Neural progenitor cell (in vitro differentiated cells): ENCODE measurements around the gene LUC7L3. TPM values are rescaled to one million over a fixed set of nuclear protein-coding genes. Genes with fewer than 3 reads are reported as not detected.

Source experiments
- DNase-seq: peaks from one replicate; pipeline ENCODE4 v3.0.0-alpha.2; 2016; ENCODE audit warnings: low spot score
- H2AFZ ChIP-seq: fragments of 200-600 bp; sonication (generic); replicated peaks from 2 replicates; pipeline ENCODE4 v1.6.1; 2016; ENCODE audit warnings: antibody characterized with exemption
- H3F3A ChIP-seq: fragments of 200-600 bp; sonication (generic); 2 replicates; pipeline ENCODE4 v1.6.1; 2016; ENCODE audit warnings: antibody characterized with exemption, low read depth
- H3K27ac ChIP-seq: fragments of 200-600 bp; sonication (generic); 2 replicates; pipeline ENCODE4 v1.5.1; 2016; ENCODE audit warnings: mild to moderate bottlenecking
- H3K27me3 ChIP-seq: fragments of 200-600 bp; sonication (generic); 2 replicates; pipeline ENCODE4 v1.6.1; 2016; ENCODE audit warnings: mild to moderate bottlenecking, moderate library complexity
- H3K36me3 ChIP-seq: fragments of 200-600 bp; sonication (generic); 2 replicates; pipeline ENCODE4 v1.5.1; 2016
- H3K4me1 ChIP-seq: fragments of 200-600 bp; sonication (generic); 2 replicates; pipeline ENCODE4 v1.6.1; 2016; ENCODE audit warnings: mixed run types
- H3K4me2 ChIP-seq: fragments of 200-600 bp; sonication (generic); 2 replicates; pipeline ENCODE4 v1.6.1; 2016
- H3K4me3 ChIP-seq: fragments of 200-600 bp; sonication (generic); 2 replicates; pipeline ENCODE4 v1.5.1; 2016
- H3K79me2 ChIP-seq: fragments of 200-600 bp; sonication (generic); 2 replicates; pipeline ENCODE4 v1.6.1; 2016; ENCODE audit warnings: low read depth
- H3K9ac ChIP-seq: fragments of 200-600 bp; sonication (generic); 2 replicates; pipeline ENCODE4 v1.6.1; 2016
- H3K9me3 ChIP-seq: fragments of 200-600 bp; sonication (generic); 2 replicates; pipeline ENCODE4 v1.5.1; 2016; ENCODE audit warnings: low read depth
- H4K20me1 ChIP-seq: fragments of 200-600 bp; sonication (generic); 2 replicates; pipeline ENCODE4 v1.6.1; 2016; ENCODE audit warnings: low read depth
- H3K27ac Mint-ChIP-seq: 3 replicates; pipeline ENCODE4 v1.8.0; 2021; ENCODE audit warnings: mixed read lengths
- H3K27me3 Mint-ChIP-seq: 2 replicates; pipeline ENCODE4 v1.8.0; 2022; ENCODE audit warnings: low read depth, mild to moderate bottlenecking, inconsistent platforms, moderate library complexity, mixed read lengths; ENCODE audit not compliant: insufficient read depth
- H3K36me3 Mint-ChIP-seq: 3 replicates; pipeline ENCODE4 v1.8.0; 2021; ENCODE audit warnings: mixed read lengths
- H3K4me1 Mint-ChIP-seq: 3 replicates; pipeline ENCODE4 v1.8.0; 2021; ENCODE audit warnings: mixed read lengths
- H3K4me3 Mint-ChIP-seq: 3 replicates; pipeline ENCODE4 v1.8.0; 2021; ENCODE audit warnings: mild to moderate bottlenecking, moderate library complexity, mixed read lengths
- H3K9me3 Mint-ChIP-seq: 3 replicates; pipeline ENCODE4 v1.8.0; 2020; ENCODE audit warnings: mixed read lengths
- CTCF ChIP-seq: fragments of 200-600 bp; sonication (generic); IDR thresholded peaks from 2 replicates; pipeline ENCODE4 v1.5.1; 2017; ENCODE audit warnings: antibody characterized with exemption, mild to moderate bottlenecking
- EZH2 ChIP-seq: fragments of 200-600 bp; sonication (generic); IDR thresholded peaks from 2 replicates; pipeline ENCODE4 v1.6.1; 2017; ENCODE audit warnings: antibody characterized with exemption, mild to moderate bottlenecking, moderate library complexity
- EZH2phosphoT487 ChIP-seq: fragments of 200-600 bp; sonication (generic); IDR thresholded peaks from 2 replicates; pipeline ENCODE4 v1.6.1; 2017; ENCODE audit warnings: antibody characterized with exemption
- total RNA-seq: library from RNA; depleted of rRNA; stranded (reverse); fragments of >200 nt; gene quantifications from 2 replicates; pipeline ENCODE4 v1.2.3, GENCODE V29; 2015; ENCODE audit warnings: low replicate concordance

The LUC7L3 gene
- total RNA-seq, 1 donor from 2014 or later, result 374 TPM

- Mint-ChIP-seq H3K27ac (no peak overlapping the region), H3K9me3 (no peaks in the 10 kb centered on the region), H3K27me3 (peaks cover 11% of the 10 kb centered on the region), H3K4me1 (peaks cover 2% of the 10 kb centered on the region), H3K36me3 (no peaks in the 10 kb centered on the region), H3K4me3 (no peak overlapping the region)
- Histone ChIP-seq H3K79me2 (no peaks in the 10 kb centered on the region), H3K4me2 (no peak overlapping the region), H3K9me3 (no peaks in the 10 kb centered on the region), H3K4me1 (no peaks in the 10 kb centered on the region), H3K9ac (no peak overlapping the region), H3F3A (no peaks in the 10 kb centered on the region), H3K27ac (no peak overlapping the region), H3K36me3 (no peaks in the 10 kb centered on the region), H3K27me3 (no peaks in the 10 kb centered on the region), H3K4me3 (no peak overlapping the region), H2AFZ (no peak overlapping the region), H4K20me1 (no peaks in the 10 kb centered on the region)
- TF ChIP-seq EZH2phosphoT487 (no peak), EZH2 (no peak), CTCF (no peak)
- DNase-seq, result no peak
Measured at GRCh38 chr17:50675190-50675589, 44.2 kb upstream of the LUC7L3 start.

DNA sequence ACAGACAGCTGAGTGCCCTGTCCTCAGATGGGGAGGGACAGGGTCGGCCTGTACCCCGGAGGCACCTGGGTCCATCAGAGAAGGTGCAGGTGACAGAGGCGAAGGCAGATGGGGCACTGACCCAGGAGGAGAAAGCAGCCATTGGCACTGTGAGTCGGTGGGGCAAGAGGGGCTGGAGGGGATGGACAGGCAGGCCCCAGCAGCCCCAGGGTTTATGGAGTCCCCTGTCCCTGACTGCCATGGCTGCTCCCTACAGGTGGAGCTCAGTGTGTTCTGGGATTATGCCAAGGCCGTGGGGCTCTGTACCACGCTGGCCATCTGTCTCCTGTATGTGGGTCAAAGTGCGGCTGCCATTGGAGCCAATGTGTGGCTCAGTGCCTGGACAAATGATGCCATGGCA lies 43.8 kb upstream of the LUC7L3 start:
- no peaks in the 10 kb centered on the region for H3K9me3 ChIP-seq
- no peaks in the 10 kb centered on the region for H3K79me2 ChIP-seq
- Mint-ChIP-seq H3K27ac (no peak overlapping the region), H3K36me3 (no peaks in the 10 kb centered on the region), H3K4me1 (peaks cover 2% of the 10 kb centered on the region), H3K9me3 (no peaks in the 10 kb centered on the region), H3K27me3 (peaks cover 10% of the 10 kb centered on the region), H3K4me3 (no peak overlapping the region)
- H2AFZ ChIP-seq, result no peak overlapping the region
- H3F3A ChIP-seq, result no peaks in the 10 kb centered on the region
- no peak for DNase-seq
- H3K27me3 ChIP-seq, result no peaks in the 10 kb centered on the region
- H3K4me3 ChIP-seq, result no peak overlapping the region
- no peaks in the 10 kb centered on the region for H3K4me1 ChIP-seq
- no peaks in the 10 kb centered on the region for H3K36me3 ChIP-seq
- TF ChIP-seq EZH2 (no peak), EZH2phosphoT487 (no peak), CTCF (no peak)
- no peak overlapping the region for H3K27ac ChIP-seq
- no peak overlapping the region for H3K4me2 ChIP-seq
- H3K9ac ChIP-seq, result no peak overlapping the region
- no peaks in the 10 kb centered on the region for H4K20me1 ChIP-seq

DNA sequence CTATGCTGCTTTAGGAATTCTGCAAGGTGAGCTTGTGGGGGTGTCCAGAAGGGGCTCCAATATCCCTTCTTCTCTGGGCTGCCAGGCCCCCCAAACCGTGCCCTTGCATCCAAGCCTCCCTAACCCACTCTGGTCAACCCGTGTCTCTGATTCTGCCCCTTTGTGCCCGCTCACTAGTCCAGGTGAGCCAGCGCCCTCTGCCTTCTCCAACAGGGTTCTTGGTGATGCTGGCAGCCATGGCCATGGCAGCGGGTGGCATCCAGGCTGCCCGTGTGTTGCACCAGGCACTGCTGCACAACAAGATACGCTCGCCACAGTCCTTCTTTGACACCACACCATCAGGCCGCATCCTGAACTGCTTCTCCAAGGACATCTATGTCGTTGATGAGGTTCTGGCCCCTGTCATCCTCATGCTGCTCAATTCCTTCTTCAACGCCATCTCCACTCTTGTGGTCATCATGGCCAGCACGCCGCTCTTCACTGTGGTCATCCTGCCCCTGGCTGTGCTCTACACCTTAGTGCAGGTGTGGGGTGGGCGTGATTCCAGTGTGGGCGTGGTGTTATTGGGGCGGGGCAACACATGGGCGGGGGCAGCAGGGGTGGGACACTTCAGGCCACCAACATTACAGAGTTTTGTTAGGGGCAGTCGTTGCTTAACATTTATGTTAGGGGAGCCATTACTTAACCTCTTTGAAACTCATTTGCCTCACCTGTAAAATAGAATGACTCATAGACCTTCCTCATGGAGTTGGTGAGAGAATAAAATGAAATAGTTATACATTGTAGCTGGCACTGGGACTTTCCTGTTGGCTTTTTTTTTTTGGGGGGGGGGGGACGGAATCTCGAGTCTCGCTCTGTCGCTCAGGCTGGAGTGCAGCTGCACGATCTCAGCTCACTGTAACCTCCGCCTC lies 43.1 kb upstream of the LUC7L3 start:
- Histone ChIP-seq H3K4me3 (no peak overlapping the region), H4K20me1 (no peaks in the 10 kb centered on the region), H3K9me3 (no peaks in the 10 kb centered on the region), H3K36me3 (no peaks in the 10 kb centered on the region), H3K27ac (no peak overlapping the region), H3K79me2 (no peaks in the 10 kb centered on the region), H3K27me3 (no peaks in the 10 kb centered on the region), H3K9ac (no peak overlapping the region), H2AFZ (no peak overlapping the region), H3K4me2 (no peak overlapping the region), H3K4me1 (no peaks in the 10 kb centered on the region), H3F3A (no peaks in the 10 kb centered on the region)
- DNase-seq, result no peak
- H3K27ac Mint-ChIP-seq, result no peak overlapping the region
- no peak overlapping the region for H3K4me3 Mint-ChIP-seq
- no peaks in the 10 kb centered on the region for H3K9me3 Mint-ChIP-seq
- H3K4me1 Mint-ChIP-seq, result peaks cover 4% of the 10 kb centered on the region
- H3K36me3 Mint-ChIP-seq, result no peaks in the 10 kb centered on the region
- TF ChIP-seq EZH2phosphoT487 (no peak), CTCF (no peak), EZH2 (no peak)
- peaks cover 9% of the 10 kb centered on the region for H3K27me3 Mint-ChIP-seq
